PC-9 (cell line): ENCODE results near the gene ZIK1. TPM values are rescaled to one million over a fixed set of nuclear protein-coding genes. Genes with fewer than 3 reads are reported as not detected.

Source experiments
- BruUV-seq: library from RNA; stranded (reverse); fragments of 400-500 nt; replicated peaks from 2 replicates; lab custom pipeline; 2021; lab: Mats Ljungman, UMichigan
- CTCF ChIA-PET: fragments of 300-600 bp; sonication (Branson Sonifier 250); formaldehyde crosslinking; loops from one replicate; lab custom pipeline; 2022; ENCODE audit warnings: antibody characterized with exemption; lab: Charles Lee
- POLR2A ChIA-PET: fragments of 300-600 bp; sonication (Branson Sonifier 250); formaldehyde crosslinking; loops from one replicate; lab custom pipeline; 2022; ENCODE audit warnings: antibody characterized with exemption; ENCODE audit not compliant: unreplicated experiment; lab: Charles Lee
- DNase-seq, 2 experiments: peaks; one replicate each; pipeline versions ENCODE4 v3.0.0 to v3.0.0-alpha.2; 2015 to 2022; ENCODE audit warnings: mixed read lengths in 1 of 2
- H2AFZ ChIP-seq: fragments of 200-600 bp; sonication (generic); 2 replicates; pipeline ENCODE4 v1.8.1; 2017; ENCODE audit warnings: antibody characterized with exemption
- H3F3A ChIP-seq: fragments of 200-600 bp; sonication (generic); 2 replicates; pipeline ENCODE4 v1.8.1; 2017; ENCODE audit warnings: antibody characterized with exemption, mild to moderate bottlenecking, low read depth; ENCODE audit not compliant: insufficient read depth
- H3K27ac ChIP-seq: fragments of 200-600 bp; sonication (generic); 2 replicates; pipeline ENCODE4 v1.6.1; 2016; ENCODE audit warnings: mixed run types
- H3K27me3 ChIP-seq: fragments of 200-600 bp; sonication (generic); 2 replicates; pipeline ENCODE4 v1.6.1; 2016; ENCODE audit warnings: low read depth, mixed run types; ENCODE audit not compliant: insufficient read depth
- H3K36me3 ChIP-seq: fragments of 200-600 bp; sonication (generic); 2 replicates; pipeline ENCODE4 v1.6.1; 2016; ENCODE audit warnings: low read depth, mixed run types
- H3K4me1 ChIP-seq: fragments of 200-600 bp; sonication (generic); replicated peaks from 2 replicates; pipeline ENCODE4 v1.6.1; 2016; ENCODE audit warnings: mixed run types; ENCODE audit not compliant: insufficient read depth
- H3K4me2 ChIP-seq: fragments of 200-600 bp; sonication (generic); 2 replicates; pipeline ENCODE4 v1.6.1; 2017; ENCODE audit warnings: mixed run types
- H3K4me3 ChIP-seq: fragments of 200-600 bp; sonication (generic); 2 replicates; pipeline ENCODE4 v1.6.1; 2016; ENCODE audit warnings: mixed run types
- H3K79me2 ChIP-seq: fragments of 200-600 bp; sonication (generic); 2 replicates; pipeline ENCODE4 v1.6.1; 2017; ENCODE audit warnings: low read depth, mixed run types
- H3K9me2 ChIP-seq: fragments of 200-600 bp; sonication (generic); 2 replicates; pipeline ENCODE4 v1.8.1; 2017; ENCODE audit warnings: mild to moderate bottlenecking; ENCODE audit not compliant: insufficient read depth
- H3K9me3 ChIP-seq: fragments of 200-600 bp; sonication (generic); 2 replicates; pipeline ENCODE4 v1.8.1; 2016; ENCODE audit warnings: low read depth; ENCODE audit not compliant: insufficient read depth
- H4K20me1 ChIP-seq: fragments of 200-600 bp; sonication (generic); 2 replicates; pipeline ENCODE4 v1.8.1; 2017; ENCODE audit not compliant: insufficient read depth
- CTCF ChIP-seq: fragments of 200-600 bp; sonication (generic); conservative IDR thresholded peaks from 2 replicates; pipeline ENCODE4 v1.6.1; 2017; ENCODE audit warnings: mixed run types, antibody characterized with exemption, mild to moderate bottlenecking, moderate library complexity
- EZH2 ChIP-seq: fragments of 200-600 bp; sonication (generic); IDR thresholded peaks from 2 replicates; pipeline ENCODE4 v1.8.0; 2017; ENCODE audit warnings: antibody characterized with exemption, low read depth
- intact Hi-C: fragments of 100-400 bp; cut with micrococcal nuclease; formaldehyde crosslinking; loops from one replicate; pipeline ENCODE4 v1.10.0; 2022; ENCODE audit not compliant: unreplicated experiment
- total RNA-seq: library from RNA; stranded (reverse); gene quantifications from 2 replicates; pipeline ENCODE4 v1.2.3, GENCODE V29; 2021

Gene ZIK1
- total RNA-seq, 1 experiment from 2014 or later: 2.2 TPM

- Histone ChIP-seq H4K20me1 (no peaks in the 10 kb centered on the region), H3K9me3 (peaks cover 16% of the 10 kb centered on the region), H3K4me2 (no peak overlapping the region), H3K27me3 (0 out of 2 replicates have a peak, but pooled peaks cover 3% of the 10 kb centered on the region), H3F3A (no peaks in the 10 kb centered on the region), H3K27ac (no peak overlapping the region), H2AFZ (no peak overlapping the region), H3K36me3 (no peaks in the 10 kb centered on the region), H3K4me1 (peaks cover 4% of the 10 kb centered on the region; the same call in 1 of the 2 replicates), H3K4me3 (no peak overlapping the region), H3K79me2 (peaks cover 4% of the 10 kb centered on the region; the same call in 1 of the 2 replicates), H3K9me2 (no peaks in the 10 kb centered on the region)
- CTCF ChIA-PET: no interaction called here
- TF ChIP-seq CTCF: no peak
- TF ChIP-seq EZH2: no peak
- BruUV-seq: no TSS peak
- POLR2A ChIA-PET: no interaction called here
- intact Hi-C loops: no loop called here
- no peak for DNase-seq
Observed at GRCh38 chr19:57583104-57583520, 833 bp upstream of the ZIK1 start.

GRCh38 chr19:57587529-57587928 is 3.6 kb downstream of the ZIK1 start:
- Histone ChIP-seq H3K27ac (no peak overlapping the region), H3K79me2 (no peaks in the 10 kb centered on the region), H3K36me3 (no peaks in the 10 kb centered on the region), H3K27me3 (no peaks in the 10 kb centered on the region), H3K9me2 (no peaks in the 10 kb centered on the region), H3K4me2 (no peak overlapping the region), H2AFZ (no peak overlapping the region), H3F3A (no peaks in the 10 kb centered on the region), H3K9me3 (peaks cover 29% of the 10 kb centered on the region), H4K20me1 (no peaks in the 10 kb centered on the region), H3K4me3 (no peak overlapping the region), H3K4me1 (no peaks in the 10 kb centered on the region)
- ChIA-PET CTCF (no interaction called here), POLR2A (no interaction called here)
- no peak for TF ChIP-seq EZH2
- TF ChIP-seq CTCF: no peak
- BruUV-seq: no TSS peak
- intact Hi-C loops: no loop called here
- DNase-seq: peak in 1 of 2 experiments; percentile 39

GRCh38 chr19:57599377-57599760 is 15.4 kb downstream of the ZIK1 start:
- Histone ChIP-seq H2AFZ (peak overlapping the region; percentile 95), H3K27ac (no peak overlapping the region), H3K36me3 (0 out of 2 replicates have a peak, but pooled peaks cover 2% of the 10 kb centered on the region), H3F3A (no peaks in the 10 kb centered on the region), H3K4me1 (0 out of 2 replicates have a peak, but pooled peaks cover 8% of the 10 kb centered on the region), H3K9me3 (peaks cover 21% of the 10 kb centered on the region), H4K20me1 (no peaks in the 10 kb centered on the region), H3K9me2 (no peaks in the 10 kb centered on the region), H3K27me3 (0 out of 2 replicates have a peak, but pooled peaks cover 6% of the 10 kb centered on the region), H3K79me2 (peaks cover 13% of the 10 kb centered on the region), H3K4me2 (peak overlapping the region; percentile 96), H3K4me3 (peak overlapping the region; percentile 89)
- BruUV-seq: no TSS peak
- ChIA-PET CTCF (no interaction called here), POLR2A (interaction anchor here (0.6 kb wide), 1 partner anchor 216 kb away, joined by 5 read pairs; no protein-coding TSS in a partner anchor)
- no peak for DNase-seq
- no peak for TF ChIP-seq CTCF
- TF ChIP-seq EZH2: no peak
- intact Hi-C loops: no loop called here
